Activated T-helper 1 cell treated with Interleukin-2 at 50 U/mL for 16 hours (primary cell): Measurements from ENCODE around the gene CD300LG.
"Not testable (repeated sequence)": the region's sequence is repeated elsewhere in the genome, so short reads cannot be mapped to it uniquely, and the experiment has no call there.

Experiments used
- DNase-seq: peaks from one replicate; pipeline ENCODE4 v3.0.0-alpha.2; 2020; ENCODE audit warnings: low read depth

CD300LG gene, protein sequence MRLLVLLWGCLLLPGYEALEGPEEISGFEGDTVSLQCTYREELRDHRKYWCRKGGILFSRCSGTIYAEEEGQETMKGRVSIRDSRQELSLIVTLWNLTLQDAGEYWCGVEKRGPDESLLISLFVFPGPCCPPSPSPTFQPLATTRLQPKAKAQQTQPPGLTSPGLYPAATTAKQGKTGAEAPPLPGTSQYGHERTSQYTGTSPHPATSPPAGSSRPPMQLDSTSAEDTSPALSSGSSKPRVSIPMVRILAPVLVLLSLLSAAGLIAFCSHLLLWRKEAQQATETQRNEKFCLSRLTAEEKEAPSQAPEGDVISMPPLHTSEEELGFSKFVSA

DNA sequence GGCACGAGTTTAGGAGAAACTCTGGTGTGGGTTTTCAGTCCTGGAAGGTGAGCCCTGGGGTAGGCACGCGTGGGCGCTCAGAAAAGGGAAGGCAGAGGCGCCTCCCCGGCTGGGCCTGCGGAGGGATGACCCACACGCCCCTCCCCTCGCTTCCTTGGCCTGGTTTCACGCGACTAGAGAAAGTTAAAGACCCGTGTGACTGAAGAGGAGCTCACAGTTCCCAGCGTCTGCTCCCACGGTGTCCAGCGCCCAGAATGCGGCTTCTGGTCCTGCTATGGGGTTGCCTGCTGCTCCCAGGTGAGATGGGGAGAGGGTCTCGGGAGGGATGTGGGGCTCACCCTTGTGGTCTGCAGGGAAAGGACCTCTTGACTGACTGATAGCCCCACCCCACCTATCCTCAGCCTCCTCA, at the start of gene CD300LG:
Gene CD300LG, plus strand, starts transcription at position 214 of the 409 bp plus-strand sequence. Its CDS starts 41 bp downstream, at position 255.
- DNase-seq, result no peak

DNA sequence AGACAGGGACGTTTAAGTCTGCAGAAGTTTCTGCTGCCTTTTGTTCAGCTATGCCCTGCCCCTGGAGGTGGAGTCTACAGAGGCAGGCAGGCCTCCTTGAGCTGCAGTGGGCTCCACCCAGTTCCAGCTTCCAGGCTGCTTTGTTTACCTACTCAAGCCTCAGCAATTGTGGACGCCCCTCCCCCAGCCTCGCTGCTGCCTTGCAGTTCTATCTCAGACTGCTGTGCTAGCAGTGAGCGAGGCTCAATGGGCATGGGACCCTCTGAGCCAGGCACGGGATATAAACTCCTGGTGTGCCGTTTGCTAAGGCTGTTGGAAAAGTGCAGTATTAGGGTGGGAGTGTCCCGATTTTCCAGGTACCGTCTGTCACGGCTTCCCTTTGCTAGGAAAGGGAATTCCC, 49.0 kb upstream of the CD300LG start:
- not testable (repeated sequence) for DNase-seq

DNA sequence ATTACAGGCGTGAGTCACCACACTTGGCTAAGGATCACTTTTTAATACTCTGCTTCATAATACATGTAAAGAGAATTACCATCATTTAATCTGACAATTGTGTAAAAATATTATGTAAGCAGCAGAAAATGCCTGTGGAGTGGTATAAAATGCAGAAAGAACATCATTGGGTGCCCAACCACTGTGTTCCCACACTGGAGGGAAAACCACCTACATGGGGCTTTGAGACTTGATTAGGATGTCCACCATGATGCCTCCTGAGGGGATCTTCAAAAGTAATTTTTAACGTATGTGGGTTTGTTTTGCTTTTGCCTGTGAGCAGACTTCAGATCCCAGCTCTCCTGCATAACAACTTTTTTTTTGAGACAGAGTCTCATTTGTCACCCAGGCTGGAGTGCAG, 47.9 kb upstream of the CD300LG start:
- DNase-seq, result no peak

DNA sequence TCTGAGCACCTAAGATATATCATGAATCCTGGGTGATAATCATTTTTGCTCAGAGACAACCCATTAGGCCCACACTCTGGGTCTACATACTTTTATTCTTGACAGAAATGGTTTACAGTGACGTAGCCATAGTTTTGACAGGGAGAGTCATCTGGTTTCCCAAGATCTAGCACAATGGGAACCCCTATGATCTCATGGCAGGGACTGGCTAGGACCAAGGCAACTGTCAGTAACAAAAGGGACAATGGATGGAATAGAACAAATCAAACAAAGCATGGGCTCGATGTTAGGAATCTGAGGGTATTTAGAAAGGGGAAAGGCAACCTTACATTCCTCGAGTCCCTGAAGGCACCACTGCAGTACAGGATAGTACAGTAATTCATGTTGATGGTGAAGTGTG, 46.2 kb upstream of the CD300LG start:
- no peak for DNase-seq

DNA sequence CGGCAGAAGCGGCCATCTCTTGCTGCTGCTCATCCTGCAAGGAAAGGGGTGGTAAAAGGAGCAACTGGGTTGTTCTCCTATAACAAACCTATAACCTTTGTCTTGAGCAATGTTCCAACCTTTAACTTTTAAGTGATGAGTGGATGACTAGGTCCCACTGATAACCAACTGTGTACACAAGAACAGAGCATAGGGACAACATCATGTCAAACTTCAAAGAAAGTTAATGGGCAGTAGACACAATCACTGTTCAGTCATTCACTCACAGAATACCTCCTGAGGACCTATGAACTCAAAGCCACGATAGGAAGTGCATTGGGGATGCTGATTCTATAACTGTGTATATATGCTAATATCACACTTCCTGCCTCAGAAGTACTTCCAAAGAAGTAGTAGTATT, 45.1 kb upstream of the CD300LG start:
- DNase-seq, result no peak

DNA sequence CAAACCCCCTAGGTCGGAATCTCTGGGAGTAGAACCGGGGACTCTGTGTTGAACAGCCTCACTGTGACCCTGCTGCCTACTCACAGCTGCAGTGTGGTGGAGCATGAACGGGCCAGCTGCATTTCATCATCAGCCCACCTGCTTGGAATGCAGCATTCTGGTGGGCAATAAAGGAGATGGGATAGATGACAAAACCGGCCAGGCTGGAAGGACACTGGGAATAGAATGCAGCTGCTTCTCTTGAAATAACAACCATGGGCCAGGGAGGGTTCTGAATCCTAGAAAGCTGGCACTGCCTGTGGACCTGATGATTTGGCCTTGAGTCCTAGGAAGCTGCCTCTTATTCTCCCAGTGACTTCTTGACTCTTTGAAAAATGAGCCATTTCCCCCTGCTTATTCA, 43.2 kb upstream of the CD300LG start:
- no peak for DNase-seq

DNA sequence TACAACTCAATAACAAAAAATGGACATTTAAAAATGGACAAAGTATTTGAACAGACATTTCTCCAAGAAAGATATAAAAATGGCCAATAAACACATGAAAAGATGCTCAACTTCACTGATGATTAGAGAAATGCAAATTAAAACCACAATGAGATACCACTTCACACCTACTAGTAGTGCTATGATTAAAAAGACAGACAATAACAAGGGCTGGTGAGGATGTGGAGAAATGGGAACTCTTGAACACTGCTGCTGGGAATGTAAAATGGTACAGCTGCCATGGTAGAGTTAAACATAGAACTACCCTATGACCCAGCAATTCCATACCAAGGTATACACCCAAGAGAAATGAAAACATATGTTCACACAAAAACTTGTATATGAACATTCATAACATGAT, 41.9 kb upstream of the CD300LG start:
- no peak for DNase-seq

DNA sequence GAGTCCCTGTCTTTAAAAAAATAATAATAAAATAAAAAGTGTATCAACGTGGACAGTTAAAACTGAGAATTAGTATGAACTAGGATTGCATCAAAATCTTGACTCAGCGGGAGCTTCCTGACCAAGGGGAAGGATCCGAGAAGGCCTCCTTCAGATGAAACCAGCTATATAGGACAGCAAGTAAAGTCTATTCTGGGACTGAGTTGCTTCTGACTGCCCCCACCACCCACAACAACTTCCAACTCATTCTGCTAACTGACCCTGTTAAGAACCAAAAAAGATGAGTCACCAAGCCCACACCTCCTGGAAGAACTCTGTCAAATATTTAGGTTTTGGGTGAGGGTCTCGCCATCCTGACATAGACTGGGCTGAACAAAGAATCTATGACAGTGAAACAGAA, 38.9 kb upstream of the CD300LG start:
- no peak for DNase-seq

DNA sequence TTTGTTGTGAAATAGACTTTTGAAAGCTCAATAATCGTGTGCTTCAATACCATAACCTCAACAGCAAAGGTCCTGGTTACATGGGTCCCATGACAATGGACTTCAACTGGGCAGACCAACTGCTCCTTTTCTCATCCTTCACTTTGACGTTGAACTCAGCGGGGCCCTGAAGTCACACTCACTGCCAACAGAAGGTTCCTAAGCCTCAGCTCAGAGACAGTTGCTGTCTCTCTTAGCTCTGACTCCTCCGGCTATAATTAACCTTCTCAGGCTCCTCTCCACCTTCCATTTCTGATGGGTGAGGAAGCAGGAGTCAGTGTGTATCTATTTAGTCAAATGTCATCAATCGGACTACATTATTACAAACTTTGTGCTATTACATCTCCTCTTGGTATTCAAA, 37.9 kb upstream of the CD300LG start:
- DNase-seq, result no peak

DNA sequence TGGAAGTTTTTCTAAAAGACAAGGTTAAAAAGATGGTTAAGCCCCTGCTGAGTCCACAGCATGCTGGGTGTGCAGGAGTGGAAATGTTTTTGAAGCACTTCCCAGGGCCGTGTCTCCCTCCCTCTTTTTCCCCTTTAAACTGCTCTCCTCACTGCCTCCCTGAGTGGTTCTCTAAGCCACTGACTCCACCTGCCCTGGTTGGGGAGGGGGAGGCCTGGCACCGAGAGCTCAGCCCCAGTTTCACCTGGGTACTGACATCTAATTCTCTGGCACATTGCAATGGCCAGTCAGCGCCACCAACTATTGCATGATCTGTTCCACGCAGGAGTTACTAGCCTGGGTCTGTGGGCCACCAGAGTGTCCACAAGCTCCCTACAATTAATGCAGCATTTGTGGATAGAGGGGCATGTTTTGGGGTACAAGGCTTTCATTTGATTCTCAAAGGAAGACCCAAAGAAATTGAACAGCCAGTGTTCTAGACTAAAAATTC, 36.7 kb upstream of the CD300LG start:
- DNase-seq, result no peak

DNA sequence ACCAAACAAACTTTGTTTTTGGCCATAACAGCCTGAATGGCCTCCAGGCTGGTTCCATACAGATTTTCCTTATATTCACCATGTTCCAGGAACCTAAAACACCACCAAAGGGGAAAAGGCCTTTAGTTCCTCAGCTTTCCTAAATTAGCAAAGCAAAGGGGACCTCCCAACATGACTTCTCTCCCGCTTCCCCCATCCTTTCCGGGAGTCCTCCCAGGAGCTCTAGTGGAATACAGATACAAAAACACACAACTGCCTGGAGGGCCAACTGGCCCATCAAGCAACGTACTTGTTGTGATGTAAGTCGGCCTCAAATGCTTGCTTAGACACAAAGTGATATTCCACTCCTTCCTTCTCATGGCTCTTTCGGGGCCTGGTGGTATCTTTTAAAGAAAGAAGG, 36.2 kb upstream of the CD300LG start:
- no peak for DNase-seq

DNA sequence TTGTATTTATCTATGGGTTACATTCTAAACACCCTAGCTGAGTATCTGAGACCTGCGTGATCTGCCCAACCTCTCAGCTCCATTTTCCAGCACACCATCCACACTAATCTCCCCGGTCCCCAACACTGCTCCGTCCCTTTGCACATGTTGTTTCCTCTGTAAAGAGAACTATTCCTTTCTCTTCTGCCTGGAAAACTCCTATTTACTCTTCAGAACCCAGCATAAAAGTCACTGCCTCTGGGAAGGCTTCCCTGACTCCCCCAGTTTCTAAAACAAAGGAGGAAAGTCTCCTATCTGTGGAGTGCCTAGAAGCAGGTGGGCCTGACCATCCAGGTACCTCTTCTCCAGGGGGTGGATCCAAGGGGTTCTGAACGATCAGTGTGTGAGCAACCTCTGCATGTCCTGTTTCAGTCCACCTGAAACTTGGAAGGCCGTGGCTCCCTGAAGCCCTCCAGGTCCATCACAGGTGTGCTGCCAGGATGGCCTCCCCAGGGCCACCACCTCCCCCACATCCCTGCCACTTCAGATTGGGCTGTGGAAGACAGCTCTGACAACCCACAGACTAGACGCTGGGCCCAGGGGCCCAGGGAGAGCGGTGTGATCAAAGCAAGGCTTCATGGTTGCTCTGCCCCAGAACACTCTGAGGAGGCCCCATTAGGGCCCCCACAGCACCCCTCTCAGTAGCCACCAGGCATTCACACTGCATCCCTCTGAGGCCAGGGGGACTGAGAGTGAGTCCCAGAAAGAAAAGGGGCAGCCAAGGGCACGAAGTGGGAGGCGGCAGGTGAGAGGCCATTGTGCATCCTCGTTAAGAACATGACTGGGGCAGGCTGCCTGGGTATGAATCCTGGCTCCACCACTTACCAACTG, 34.3 kb upstream of the CD300LG start:
- no peak for DNase-seq

DNA sequence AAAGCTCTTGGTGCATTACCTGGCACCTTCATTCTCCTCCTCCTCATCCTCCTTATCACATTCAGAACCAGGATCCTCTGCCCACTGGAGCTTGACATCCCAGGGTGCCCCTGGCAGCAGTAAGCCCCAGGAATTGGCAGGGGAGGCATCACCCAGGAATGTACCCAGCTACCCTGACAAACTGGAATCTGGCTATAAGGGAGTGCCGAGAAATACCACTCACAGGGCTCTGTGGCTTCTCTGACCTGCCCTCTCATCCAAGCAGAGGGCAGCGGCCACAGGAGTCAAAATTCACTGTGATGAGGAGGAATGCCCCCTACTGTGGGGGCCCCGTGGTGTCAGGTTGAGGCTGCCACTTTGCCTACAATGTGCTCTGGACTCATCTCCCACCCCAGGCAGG, 33.6 kb upstream of the CD300LG start:
- no peak for DNase-seq

DNA sequence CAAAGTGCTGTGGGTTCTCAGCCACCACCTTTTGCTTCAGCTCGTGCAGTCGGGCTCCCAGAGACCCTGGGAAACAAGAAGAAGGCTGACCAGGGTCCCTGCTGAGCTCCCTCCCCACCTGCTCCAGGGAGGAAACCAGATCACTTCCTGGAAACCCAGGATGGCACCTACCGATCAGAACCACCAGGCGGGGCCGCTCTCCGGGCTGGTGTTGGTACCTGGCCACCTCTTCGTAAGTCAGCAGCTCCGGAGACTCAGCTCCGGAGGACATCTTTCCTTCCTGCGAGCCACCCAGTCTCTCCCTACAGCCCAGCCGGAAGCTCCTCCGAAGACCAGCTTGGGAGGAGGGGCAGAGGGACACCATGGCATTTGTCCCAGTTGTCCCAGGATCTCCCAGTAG, 33.0 kb upstream of the CD300LG start:
- DNase-seq, result no peak

DNA sequence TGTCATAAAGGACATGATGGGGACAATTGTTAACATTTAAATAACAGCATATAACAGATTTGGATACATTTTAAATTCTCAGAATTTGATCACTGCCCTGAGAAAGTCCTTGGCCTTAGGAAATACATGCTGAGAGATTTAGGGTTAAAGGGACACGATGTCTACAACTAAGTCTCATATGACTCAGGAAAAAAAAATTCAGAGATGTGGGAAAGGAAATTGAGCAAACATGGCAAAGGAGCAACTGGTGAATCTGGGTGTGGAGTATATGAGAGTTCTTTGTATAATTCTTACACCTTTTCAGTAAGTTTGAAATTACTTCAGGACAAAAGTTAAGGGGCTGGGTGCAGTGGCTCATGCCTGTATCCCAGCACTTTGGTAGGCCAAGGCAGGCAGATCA, 32.3 kb upstream of the CD300LG start:
- no peak for DNase-seq

DNA sequence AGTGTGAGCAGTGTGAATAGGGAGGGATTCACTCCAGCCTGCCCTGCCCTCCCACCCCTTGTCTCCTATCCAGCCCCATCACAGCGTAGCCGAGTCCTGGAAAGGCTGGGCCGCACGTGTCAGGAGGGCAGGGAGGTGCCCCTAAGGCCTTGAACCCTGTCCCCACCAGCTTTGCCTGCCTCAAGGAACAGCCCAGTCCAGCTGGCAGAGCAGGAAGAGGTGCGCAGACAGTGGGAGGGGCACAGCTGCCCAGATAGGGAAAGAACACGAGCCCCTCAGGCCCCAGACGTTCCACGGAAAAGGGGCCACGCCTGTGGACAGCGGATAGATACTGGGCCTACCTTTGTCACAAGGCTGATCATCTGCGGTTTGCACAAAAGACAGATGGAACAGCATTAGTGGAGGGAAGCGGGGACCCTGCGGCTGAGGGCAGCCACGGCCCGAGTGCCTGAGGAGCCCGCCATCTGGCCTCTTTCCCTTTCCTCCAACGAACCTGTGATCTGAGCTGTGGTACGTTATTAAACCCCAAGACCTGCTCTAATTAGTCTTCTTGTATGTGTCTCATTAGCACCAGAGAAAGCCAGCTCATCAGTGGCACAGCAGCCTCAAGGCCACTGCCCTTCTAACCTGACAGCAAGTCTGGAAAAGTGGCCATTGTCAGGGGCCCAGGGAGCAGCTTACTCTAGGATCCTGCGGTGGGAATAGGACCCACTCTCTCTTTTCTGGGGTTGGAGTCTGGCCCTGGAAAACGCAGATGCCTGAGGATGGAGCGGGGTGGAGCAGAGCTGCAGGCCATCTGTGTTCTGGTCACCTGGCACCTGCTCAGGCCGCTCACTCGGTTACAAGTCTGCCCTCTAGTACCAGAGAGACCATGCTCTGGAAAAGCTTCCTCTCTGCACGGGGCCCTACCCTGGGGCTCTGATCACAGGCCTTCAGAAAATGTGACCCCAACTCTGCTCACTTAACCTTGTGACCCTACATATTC, 30.3 kb upstream of the CD300LG start:
- DNase-seq, result no peak

DNA sequence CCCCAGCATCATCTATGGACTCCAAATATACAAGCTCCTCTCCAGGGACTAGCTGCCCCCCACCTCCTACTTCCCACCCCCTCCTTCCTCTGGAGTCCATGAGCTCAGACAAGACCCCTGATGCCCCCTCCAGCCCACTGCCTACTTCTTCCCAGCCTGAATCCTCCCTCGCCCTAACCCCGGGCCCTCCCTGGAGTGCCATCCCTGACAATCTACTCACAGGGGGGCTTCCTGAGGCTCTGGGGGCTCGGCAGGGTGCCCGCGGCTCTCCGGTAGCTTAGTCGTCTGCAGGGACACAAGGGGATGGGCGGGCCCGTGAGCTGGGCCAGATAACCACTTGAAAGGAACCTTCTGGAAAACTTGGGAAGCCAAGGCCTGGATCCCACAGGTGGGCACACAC, 29.1 kb upstream of the CD300LG start:
- no peak for DNase-seq

DNA sequence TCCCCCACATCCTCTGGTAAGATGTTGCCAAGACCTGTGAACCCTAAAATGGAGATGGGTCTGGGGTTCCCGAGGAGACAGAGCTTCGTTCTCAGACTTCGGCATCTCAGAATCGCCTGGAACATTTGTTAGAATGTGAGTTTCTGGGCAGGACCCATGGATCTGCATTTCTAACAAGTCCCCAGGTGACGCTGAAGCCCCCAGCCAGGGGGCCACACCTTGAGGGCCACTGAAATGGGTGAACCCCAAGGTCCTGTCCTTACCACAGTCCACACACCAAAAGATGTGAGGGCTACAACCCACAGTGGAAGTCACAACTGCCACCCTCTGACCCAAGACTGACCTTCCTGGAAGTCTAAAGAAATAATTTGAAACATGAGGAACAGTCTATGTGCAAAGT, 28.0 kb upstream of the CD300LG start:
- DNase-seq, result no peak

DNA sequence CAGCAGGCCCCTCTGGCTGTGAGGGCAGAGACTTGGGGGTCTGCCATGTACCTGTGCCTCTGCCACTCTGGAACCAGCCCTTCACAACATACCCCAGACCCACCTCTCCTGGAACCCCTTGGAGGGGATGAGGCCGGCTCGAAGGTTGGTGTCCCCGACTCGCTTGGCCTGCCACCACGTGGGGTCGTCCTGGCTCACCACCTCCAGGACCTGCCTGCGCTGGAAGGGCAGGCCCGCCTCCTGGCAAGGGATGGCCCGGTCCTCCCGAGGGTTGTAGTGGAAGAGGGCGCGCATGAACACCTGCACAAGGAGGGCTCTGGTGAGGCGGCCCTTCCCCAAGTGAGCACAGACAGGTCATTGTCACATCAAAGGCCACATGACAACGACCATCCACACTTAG, 26.2 kb upstream of the CD300LG start:
- DNase-seq, result no peak

DNA sequence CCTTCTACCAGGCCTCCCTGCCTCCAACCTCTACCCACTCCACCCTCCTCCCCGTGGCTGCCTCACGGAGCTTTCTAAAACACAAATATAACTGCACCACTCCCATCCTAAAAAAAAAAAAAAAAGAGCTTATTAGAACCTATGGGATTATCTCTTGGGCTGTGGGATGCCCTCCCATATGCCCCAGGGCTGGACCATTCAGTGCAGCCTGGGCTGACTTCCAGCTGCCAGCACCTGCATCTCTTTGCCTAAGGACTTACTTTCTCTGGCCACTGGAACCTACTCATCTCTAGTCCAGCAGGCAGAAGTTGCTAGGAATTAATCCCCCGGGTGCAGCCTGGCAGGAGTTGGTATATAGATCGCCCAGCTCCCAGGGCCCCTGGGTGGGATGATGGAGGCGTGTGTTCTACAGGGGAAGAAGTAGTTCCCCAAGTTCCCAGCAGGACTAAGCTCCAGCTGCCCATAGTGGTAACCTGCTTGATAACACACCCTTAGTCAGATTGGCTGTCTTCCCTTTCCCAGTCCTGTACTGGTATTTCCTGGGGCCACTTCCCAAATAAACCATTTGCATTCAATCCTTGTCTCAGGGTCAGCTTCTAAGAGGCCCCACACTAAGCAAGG, 24.3 kb upstream of the CD300LG start:
- DNase-seq, result no peak

DNA sequence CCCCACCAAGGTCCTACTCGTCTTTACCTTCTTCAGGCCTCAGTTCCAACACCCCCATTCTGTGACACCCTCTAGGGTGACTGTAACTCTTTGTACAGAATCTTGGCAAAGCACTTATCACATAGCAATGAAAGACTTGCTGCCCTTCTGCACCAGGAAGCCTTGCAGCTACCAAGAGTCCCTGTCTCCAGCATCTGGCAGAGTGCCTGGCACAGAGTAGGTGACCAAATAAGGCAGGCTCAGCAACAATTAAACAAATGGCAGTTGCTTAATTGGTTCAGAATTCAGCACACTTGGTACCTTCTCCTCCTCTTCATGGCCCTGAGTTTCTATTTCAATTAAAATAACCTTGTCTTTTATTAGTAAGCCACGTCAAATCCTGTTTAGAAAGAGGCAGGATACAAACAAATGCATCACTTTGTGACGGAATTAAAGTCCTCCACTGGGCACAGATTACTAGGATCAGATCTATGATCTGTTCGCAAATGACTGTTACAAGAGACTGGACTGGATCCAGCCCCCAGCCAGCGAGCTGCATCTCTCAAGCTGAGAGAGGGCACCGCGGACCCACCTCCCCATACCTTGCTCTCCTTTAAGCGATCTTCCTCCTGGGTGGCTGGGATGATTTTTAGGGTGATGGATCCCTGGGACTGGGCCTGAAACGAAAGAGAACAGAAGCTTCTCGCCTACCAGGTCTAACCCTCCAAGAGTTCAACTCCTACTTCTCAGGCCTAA, 23.5 kb upstream of the CD300LG start:
- DNase-seq, result no peak
